Astrocyte of the hippocampus (primary cell): Measurements from ENCODE around the gene ELAC1.
A peak's percentile ranks its signal among the peaks of the same experiment; 100 is the strongest.
"Not testable (repeated sequence)": the region's sequence is repeated elsewhere in the genome, so short reads cannot be mapped to it uniquely, and the experiment has no call there.

Source experiments
- DNase-seq: peaks from one replicate; pipeline ENCODE4 v3.0.0; 2011; ENCODE audit warnings: low read depth, low spot score

ELAC1 gene, protein sequence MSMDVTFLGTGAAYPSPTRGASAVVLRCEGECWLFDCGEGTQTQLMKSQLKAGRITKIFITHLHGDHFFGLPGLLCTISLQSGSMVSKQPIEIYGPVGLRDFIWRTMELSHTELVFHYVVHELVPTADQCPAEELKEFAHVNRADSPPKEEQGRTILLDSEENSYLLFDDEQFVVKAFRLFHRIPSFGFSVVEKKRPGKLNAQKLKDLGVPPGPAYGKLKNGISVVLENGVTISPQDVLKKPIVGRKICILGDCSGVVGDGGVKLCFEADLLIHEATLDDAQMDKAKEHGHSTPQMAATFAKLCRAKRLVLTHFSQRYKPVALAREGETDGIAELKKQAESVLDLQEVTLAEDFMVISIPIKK

DNA sequence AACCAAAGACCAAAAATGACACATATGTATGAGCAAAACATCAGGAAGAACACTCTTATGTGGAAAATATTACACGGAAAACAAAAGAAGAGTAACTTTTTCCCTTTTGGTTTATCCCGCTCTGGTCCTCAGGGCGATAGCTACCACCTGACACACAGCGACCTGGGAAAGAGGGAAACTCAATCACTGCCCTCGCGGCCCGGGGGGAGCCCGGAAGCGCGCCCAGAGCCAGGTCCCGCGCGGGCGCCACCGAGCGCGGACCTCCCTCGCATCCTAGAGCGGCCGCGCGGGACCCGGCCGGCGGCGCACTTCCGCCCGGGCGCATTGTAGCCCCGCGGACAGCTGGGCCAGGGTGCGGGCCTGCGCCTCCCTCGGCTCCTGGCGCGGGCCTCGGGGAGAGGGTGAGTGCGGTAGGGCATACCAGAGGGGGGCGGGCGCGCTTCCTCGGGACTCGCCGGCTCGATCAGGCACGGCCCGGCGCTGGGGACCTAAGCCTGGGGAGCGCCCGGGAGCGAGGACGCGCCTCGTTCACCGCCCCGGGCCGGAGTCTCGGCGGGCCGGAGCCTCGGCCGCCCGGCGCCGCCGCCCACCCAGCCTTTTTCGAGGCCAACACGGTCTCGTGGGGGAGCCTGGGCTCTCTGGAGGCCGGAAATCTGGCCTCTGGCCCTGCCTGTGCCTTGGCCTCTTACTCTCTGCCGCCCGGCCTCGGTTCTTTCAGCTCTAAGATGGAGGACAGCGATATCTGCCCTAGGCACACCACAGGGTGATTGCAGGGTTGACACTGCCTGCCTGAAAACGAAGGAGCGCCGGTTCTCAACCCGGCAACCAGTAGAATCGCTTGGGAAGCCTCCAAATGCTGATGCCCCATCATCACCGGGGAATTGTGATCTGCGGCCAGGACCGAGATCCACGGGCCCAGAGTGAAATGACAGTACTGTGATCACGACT lies at the start of gene ELAC1:
Gene ELAC1, plus strand, starts transcription at position 327 of the 948 bp plus-strand sequence. CDS start 6,365 bp downstream, outside the sequence.
- peak; percentile 92 for DNase-seq

DNA sequence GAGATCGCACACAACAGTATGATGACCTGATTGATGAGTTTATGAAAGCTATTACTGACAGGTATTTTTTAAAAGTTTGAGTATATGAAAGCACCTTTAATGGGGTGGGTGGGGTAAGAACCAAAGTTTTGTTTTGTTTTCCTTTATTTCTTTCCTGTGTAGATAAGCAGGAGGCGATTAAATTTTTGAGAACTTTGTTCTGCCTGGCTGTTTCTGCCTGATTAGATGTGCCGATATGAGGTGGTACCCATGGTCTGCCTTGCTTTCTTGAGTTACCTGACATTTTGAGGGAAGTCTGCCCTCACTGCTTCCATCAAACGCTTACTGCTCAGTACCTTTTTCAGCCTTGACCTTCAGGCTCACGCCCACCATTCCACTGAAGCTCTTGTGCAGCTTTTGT lies 49.7 kb upstream of the ELAC1 start:
- DNase-seq, result no peak

DNA sequence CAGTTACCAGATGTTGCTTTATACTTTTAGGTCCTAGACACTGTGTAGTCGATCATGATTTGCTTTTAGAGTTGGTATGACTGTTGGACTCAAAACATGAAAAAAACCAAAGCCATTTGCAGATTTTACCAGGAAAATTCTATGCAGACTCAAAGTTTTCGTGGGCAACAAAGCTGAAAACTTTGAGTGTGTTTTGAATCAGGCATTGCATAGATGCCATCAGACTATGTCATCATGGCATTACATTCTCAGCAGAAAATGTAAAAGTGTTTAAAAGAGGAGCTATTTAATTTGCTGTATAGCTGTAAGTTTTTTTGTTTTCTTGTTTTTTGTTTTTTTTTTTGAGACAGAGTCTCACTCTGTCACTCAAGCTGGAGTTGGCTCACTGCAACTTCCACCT lies 43.5 kb upstream of the ELAC1 start:
- peak; percentile 11 for DNase-seq

DNA sequence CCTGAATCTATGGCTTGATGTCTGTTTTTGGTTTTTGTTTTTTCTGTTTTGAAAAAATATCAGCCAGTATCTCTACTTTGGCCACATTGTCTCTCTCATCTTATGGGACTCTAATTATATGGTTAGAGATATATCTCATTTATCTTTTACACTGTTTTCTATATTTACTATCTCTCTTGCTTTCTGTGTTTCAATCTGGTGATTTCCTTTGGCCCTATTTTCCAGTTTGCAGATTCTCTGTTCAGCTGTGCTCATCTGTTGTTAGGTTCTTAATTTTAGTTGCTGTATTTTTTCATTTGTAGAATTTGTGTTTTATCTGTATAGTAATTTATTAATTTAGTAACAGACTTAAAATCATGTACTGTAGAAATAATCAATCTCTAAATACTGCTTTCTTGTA lies 41.3 kb upstream of the ELAC1 start:
- DNase-seq, result no peak

DNA sequence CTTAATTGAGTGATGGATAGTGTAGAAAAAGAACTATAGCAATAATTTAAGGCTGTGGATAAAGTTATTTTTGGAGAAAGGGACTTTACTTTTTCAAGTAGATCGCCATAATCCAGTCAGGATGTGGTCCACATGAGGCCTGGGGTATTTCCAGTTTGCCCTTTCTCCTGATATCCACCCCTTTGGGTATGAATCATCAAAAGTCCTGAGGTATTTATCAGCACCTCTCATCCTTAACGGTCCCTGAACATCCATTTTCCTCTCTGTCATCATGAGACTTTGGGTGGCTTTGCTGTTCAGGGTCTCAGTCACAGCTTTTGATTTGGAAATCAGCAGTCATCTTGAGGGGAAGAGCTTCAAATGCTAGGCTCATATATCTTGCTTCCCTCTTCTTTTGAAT lies 39.3 kb upstream of the ELAC1 start:
- DNase-seq, result peak; percentile 12

DNA sequence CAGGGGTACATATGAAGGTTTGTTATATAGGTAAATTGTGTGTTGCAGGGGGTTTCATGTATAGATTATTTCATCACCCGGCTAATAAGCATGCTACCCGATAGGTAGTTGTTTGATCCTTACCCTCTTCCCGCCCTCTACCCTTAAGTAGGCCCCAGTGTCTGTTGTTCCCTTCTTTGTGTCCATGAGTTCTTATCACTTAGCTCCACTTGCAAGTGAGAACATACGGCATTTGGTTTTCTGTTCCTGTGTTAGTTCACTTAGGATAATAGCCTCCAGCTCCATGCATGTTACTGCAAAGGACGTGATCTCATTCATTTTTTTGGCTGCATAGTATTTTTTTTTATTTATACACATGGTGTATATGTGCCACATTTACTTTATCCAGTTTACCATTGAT lies 34.2 kb upstream of the ELAC1 start:
- DNase-seq, result no peak

DNA sequence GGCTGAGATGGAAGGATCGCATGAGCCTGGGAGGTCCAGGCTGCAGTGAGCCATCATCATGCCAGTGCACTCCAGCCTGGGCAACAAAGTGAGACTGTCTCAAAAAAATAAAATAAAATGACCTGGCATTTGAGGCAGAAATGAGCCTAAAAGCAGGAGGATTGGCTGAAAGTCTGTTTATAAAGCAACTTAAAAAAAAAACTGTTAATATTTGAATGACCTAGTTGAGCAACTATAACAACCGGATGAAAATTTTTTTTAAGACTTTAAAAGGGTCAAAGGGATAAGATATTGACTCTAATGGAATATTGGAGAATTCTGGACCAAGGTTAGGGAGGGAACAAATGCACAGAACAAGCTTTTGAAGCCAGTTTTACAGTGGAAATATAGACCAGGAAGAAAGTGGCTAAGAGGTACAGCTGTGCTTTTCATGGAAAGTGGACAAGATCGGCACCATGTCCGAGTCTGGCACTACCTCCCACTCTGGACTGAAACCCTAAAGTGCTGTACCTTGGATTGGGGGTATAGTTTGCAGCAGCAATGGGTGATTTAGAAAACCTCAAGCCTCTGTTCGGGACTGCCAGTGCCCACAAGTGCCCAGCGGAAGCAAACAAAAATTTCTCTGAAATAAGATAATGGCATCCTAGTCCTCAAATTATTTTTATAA lies 33.2 kb upstream of the ELAC1 start:
- no peak for DNase-seq

DNA sequence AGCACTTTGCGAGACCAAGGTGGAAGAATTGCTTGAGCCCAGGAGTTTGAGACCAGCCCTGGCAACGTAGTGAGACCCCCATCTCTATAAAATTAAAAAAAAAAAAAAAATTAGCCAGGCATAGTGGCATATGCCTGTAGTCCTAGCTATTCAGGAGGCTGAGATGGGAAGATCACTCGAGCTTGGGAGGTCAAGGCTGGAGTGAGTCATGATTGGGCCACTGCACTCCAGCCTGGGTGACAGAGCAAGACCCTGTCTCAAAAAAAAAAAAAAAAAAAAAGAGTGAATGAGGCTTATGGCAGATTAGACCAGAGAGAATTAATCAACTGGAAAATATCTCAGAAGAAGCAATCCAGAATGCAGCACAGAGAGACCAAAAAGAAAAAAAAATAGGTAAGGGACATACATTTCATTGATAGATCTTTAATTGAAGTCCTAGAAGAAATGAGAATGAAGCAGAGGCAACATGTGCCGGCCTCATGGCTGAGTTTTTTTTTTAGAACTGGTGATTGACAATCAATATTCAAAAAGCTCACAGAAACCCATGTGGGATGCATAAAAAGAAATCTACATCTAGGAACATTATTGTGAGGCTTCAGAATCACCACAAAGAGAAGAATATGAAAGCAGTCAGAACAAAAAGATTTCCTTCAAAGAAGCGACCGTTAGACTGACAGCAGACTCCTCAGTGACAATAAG lies 32.2 kb upstream of the ELAC1 start:
- no peak for DNase-seq

DNA sequence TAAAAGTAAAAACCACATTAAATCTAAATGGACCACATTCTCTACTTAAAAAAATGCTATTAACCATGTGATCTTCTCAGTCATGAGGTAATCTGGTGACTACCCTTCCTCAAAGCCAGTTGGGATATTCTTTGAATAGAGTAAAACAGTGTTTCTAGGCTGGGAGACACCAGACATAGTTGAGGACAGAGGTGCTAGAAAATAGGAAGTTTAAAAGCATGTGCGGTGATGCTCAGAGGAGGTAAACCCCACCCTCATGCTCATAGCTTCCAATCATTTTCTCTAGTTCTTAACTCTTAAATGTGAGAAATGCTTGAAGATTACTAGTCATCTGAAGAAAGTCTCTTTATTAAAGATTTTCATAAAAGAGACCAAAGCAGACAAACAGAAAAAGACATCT lies 30.7 kb upstream of the ELAC1 start:
- DNase-seq, result no peak

DNA sequence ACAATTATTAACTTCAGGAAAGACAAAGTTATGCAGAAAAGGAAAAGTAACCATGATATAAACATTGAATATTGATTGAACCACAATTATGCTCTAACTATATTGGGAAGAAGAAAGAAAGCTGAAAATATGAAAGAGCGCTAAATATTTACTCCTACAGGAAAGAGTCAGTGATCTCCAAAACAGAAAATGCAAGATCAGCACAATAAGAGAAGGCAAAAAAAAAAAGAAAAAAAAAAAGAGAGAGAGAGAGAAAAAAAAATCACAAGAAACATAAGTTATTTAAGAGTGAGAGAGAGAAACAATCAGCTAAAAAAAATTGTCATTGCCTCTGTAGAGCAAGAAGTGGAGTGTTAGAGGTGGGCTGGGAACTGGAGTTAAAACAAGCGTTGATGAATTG lies 28.9 kb upstream of the ELAC1 start:
- DNase-seq, result no peak

DNA sequence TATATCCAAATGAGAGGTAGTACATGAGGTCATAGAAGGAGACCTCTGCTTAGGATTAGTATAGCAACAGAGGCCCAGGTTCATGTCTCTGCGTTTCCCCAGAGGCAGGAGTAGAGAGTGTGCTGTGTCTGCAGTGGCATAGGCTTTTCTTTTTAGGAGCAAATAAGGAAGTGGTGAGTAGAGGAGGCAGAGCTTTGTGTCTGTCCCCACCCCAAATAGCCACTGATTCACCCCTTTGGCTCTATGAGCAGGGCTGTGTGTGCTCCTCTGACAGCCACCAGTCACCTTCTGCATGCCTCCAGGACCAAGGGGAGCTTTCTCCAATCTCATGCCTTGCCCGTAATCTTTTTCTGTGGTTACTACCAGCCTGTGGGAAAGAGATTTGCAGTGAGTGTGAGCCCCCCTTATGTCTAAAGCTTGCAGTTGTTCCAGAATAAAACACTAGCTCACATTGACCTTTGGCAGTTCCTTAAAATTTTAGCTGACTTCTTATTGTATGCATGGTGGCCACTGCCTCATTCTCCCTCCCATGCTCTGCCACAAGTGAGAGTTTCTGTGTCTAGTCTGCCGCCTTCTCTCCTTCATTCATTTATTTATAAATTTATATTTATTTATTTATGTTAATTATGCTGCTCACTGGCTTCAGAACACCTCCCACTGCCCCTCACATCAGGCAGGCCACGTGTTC lies 23.5 kb upstream of the ELAC1 start:
- DNase-seq, result peak; percentile 20

DNA sequence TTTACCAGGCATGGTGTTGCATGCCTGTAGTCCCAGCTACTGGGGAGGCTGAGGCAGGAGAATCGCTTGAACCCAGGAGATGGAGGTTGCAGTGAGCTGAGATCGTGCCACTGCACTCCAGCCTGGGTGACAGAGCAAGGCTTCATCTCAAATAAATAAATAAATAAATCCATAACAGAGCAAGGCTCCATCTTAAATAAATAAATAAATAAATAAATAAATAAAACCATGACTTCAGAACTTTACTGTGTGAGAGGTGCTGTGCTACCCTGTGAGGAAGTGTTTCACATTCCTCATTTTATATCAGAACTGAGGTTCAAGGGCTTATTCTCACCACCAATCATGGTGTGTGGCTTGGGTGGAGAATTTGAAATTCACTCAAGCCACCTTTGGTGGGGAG lies 21.9 kb upstream of the ELAC1 start:
- DNase-seq, result not testable (repeated sequence)

DNA sequence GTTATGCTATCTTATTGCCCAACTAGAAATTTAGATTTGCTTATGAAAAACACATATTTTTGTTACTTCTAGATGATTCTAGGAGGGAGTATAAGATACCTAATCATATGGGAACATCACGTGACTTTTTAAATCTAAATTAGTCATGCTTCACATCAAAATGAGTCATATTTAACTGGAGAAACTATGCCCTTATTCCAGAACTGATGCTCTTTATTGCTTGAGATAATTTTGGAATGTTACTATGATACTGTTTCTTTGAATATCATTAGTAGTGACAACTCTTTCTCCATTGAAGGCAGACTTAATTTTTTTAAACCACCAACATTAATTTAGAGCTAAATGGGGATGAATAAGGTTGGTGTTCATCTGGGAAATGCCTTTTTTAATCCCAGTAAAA lies 19.9 kb upstream of the ELAC1 start:
- DNase-seq, result no peak

DNA sequence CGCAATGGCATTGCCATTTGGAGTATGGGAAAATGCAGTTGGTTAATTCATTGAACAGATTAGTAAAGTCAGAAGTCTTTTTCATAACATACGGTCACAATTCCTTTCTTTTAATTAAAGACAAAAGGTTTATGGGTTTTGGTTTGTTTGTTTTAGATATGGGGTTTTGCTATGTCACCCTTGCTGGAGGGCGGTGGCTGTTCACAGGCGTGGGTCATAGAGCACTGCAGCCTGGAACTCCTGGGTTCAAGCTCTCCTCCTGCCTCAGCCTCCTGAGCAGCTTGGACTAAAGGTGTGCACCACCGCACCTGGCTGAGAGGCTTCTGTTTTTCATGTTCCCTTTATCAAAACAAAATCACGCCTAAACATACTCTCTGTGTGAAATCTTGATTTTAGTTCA lies 18.7 kb upstream of the ELAC1 start:
- DNase-seq, result no peak

DNA sequence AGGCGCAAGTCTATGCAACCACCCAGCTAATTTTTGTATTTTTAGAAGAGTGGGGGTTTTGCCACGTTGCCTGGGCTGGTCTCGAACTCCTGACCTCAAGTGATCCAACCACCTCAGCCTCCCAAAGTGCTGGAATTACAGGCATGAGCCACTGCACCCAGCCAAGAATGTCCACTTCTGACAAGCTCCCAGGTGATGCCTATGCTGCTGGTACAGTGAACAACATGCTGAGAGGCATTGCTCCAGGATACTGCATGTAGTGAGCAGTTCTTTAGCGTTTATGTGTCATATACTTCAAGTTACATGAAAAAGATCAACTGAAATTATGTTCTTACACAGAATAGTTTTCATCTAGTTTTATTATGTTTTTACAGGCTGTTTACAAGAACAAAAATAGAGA lies 17.2 kb upstream of the ELAC1 start:
- DNase-seq, result no peak

DNA sequence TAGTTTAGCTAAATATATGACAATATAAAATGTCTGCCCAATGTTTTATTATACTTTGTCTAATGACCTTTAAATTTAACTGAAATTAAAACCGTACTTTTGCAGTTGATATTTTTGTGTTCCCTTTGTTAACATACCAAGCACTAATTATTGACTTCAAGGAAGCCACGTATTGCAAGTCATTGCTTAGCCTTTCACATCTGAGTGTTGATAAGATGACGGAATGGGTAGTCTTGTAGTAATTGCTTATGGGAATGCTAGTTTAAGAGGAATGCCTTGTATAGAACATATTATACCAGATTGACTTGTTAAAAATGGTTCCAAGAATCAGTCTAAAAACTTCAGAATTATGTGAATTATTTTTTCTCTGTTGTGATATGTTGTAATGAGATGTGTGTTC lies 14.0 kb upstream of the ELAC1 start:
- no peak for DNase-seq

DNA sequence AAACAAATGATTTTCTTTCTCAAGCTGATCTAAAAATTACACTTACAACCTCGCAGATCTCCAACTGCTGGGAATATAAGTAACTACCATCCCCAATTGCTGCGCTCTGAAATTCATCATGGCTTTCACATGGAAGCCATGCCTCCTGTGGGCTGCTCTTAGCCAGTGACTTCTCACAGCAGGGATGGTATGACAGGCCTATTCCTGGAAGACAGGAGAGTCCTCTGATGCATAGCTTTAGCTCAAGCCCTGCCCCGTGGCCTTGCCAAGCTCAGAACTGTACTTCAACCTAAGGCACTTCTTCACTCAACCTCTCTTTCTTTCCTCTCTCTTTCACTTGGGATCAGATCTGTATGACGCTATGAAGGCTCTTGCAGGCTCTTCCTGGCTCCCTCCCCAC lies 12.6 kb upstream of the ELAC1 start:
- no peak for DNase-seq

DNA sequence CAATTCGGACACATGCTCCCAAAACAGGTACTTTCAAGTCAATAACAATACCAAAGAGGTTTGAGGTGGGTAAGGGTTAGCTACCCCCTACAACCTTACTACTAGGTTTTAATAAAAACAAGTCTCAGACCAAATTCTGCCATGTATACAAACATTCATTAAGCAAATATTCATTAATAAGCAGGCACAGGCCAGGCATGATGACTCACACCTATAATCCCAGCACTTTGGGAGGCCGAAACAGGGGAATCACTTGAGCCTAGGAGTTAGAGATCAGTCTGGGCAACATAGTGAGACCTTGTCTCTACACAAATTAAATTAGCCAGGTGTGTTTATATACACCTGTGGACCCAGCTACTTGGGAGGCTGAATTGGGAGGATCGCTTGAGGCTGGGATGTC lies 11.7 kb upstream of the ELAC1 start:
- DNase-seq, result no peak

DNA sequence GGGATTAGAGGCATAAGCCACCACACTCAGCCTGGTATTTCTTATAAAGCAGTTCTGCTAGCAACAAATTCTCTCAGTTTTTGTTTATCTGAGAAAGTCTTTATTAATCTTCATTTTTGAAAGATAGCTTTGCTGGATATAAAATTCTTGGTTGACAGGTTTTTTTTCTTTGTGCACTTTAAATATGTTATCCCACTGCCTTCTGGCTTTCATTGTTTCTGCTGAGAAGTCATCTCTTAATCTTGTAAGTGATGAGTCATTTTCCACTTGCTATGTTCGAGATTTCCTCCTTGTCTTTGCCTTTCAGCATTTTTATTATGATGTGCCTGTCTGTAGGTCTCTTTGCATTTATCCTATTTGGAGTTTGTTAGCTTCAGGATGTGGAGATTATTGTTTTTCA lies 5.9 kb upstream of the ELAC1 start:
- no peak for DNase-seq

DNA sequence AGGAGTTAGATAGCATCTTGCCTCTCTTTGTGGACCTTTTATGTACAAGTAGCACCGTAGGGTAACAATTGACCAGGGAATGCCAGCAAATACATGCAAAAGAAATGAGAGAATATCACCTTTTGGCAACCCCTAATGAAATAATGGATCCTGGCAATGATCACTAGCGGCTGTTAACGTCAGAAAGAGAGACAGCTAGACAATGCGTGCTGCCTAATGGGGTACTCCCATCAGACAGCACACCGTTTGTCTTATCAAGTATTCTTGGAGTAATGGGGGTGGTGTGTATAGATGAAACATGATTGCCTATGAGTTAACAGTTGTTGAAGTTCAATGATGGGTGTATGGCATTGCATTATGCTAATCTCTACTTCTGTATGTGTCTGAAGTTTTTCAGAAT lies 1.6 kb downstream of the ELAC1 start:
- no peak for DNase-seq

DNA sequence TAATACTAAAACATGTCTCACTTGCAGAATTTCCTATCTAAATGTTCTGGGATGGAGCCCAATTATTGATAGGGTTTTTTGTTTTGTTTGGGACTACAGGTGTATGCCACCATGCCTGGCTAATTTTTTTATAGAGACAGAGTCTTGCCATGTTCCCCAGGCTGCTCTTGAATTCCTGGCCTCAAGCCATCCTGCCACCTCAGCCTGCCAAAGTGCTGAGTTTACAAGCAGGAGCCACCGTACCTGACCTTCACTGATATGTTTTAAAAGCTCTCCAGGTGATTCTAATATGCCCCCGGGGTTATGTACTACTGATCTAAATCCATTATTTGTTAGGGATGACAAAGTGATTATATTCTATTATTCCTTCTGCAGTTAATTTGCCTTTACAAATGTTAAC lies 2.2 kb downstream of the ELAC1 start:
- peak; percentile 39 for DNase-seq
